Nasal cavity respiratory epithelium epithelial cell of viscerocranial mucosa (primary cell): ENCODE data around the gene TMEM191B. TPM values are rescaled to one million over a fixed set of nuclear protein-coding genes. Genes with fewer than 3 reads are reported as not detected.

Experiments used
- total RNA-seq: library from RNA; depleted of rRNA; stranded (reverse); fragments of >200 nt; gene quantifications from 2 replicates; pipeline ENCODE4 v1.2.3, GENCODE V29; 2014

The TMEM191B gene
- 0.28 and 0.68 TPM in 2 replicates for total RNA-seq

GRCh38 chr22:18527752-18528596, at the start of gene TMEM191B:
Gene TMEM191B (plus strand): TSS chr22:18527802. CDS start chr22:18527981, 179 bp downstream.

GRCh38 chr22:18518061-18518460, 9.5 kb upstream of the TMEM191B start, which contains the start of gene GGTLC3:
Gene GGTLC3 (minus strand): TSS chr22:18518161. CDS start chr22:18517897, 264 bp downstream.

Other genes with a start within 250 kb of the TMEM191B start
- not detected in 2 replicates for gene GGTLC3, start 9.6 kb upstream of the TMEM191B start, total RNA-seq
- gene RIMBP3, start 84.1 kb downstream of the TMEM191B start, total RNA-seq: under 0.01 and 0.07 TPM in 2 replicates